Colonic mucosa (tissue), 4 donors: ENCODE data around the gene IL26. TPM values are rescaled to one million over a fixed set of nuclear protein-coding genes. Genes with fewer than 3 reads are reported as not detected.

ENCODE experiments used
- DNase-seq: peaks from one replicate; pipeline ENCODE4 v3.0.0-alpha.2; 2020
- H3K27ac ChIP-seq: fragments of 200-600 bp; one replicate; pipeline ENCODE4 v1.8.0; 2021
- H3K27me3 ChIP-seq: fragments of 200-600 bp; one replicate; pipeline ENCODE4 v1.8.0; 2021
- H3K36me3 ChIP-seq: fragments of 200-600 bp; one replicate; pipeline ENCODE4 v1.8.0; 2021
- H3K4me1 ChIP-seq: fragments of 200-600 bp; one replicate; pipeline ENCODE4 v1.8.0; 2021; ENCODE audit warnings: mild to moderate bottlenecking
- H3K4me3 ChIP-seq: fragments of 200-600 bp; one replicate; pipeline ENCODE4 v1.8.0; 2021
- H3K9ac ChIP-seq, 2 donors: one replicate each; pipeline ENCODE4 v1.7.0; 2013; ENCODE audit warnings: control low read depth in 2 of 2, low read depth in 2 of 2, low read length in 2 of 2
- H3K9me3 ChIP-seq: fragments of 200-600 bp; one replicate; pipeline ENCODE4 v1.8.0; 2021
- CTCF ChIP-seq: fragments of 200-600 bp; IDR thresholded peaks from one replicate; pipeline ENCODE4 v1.8.0; 2022; ENCODE audit warnings: antibody characterized with exemption, mild to moderate bottlenecking
- intact Hi-C: fragments of 100-400 bp; cut with DNase I; formaldehyde crosslinking; loops from one replicate; pipeline ENCODE4 v1.14.1; 2022
- total RNA-seq, 2 donors: library from RNA; stranded (reverse); fragmentation: NEBNext Ultra II Directional in 1 of 2; extraction: Animal tissue kit (Norgen Biotek cat#: 25700) in 1 of 2; gene quantifications; one replicate each; pipeline ENCODE4 v1.2.1, GENCODE V29; 2021
- donor health status: healthy.
- donor health status: DM: no; HTN: no; CAD: no.
- donor health status: DM: no; HTN: no; CAD: no.

The IL26 gene
- total RNA-seq, 2 donors from 2014 or later, result not detected

GRCh38 chr12:68158432-68158831 lies 67.2 kb downstream of the IL26 start:
- peak; percentile 22 for TF ChIP-seq CTCF
- no peaks in the 10 kb centered on the region for H3K9me3 ChIP-seq

GRCh38 chr12:68157380-68157779 lies 68.2 kb downstream of the IL26 start:
- H3K9ac ChIP-seq, result no peak overlapping the region
- no peaks in the 10 kb centered on the region for H3K27me3 ChIP-seq
- DNase-seq, result no peak
- intact Hi-C loops, result no loop called here
- H3K27ac ChIP-seq, result no peak overlapping the region
- no peaks in the 10 kb centered on the region for H3K36me3 ChIP-seq
- no peak overlapping the region for H3K4me3 ChIP-seq
- no peak for TF ChIP-seq CTCF
- no peaks in the 10 kb centered on the region for H3K9me3 ChIP-seq
- no peaks in the 10 kb centered on the region for H3K4me1 ChIP-seq

More at GRCh38 chr12:68158432-68158831, 67.2 kb downstream of the IL26 start:
- Histone ChIP-seq H3K4me1 (no peaks in the 10 kb centered on the region), H3K9ac (no peak overlapping the region), H3K27ac (no peak overlapping the region), H3K36me3 (no peaks in the 10 kb centered on the region), H3K4me3 (no peak overlapping the region), H3K27me3 (no peaks in the 10 kb centered on the region)
- no peak for DNase-seq
- intact Hi-C loops, result no loop called here

- DNase-seq, result no peak
- H3K36me3 ChIP-seq, result no peaks in the 10 kb centered on the region
- H3K4me1 ChIP-seq, result no peaks in the 10 kb centered on the region
- intact Hi-C loops, result no loop called here
- no peaks in the 10 kb centered on the region for H3K27me3 ChIP-seq
- H3K27ac ChIP-seq, result no peak overlapping the region
- no peak overlapping the region for H3K4me3 ChIP-seq
- no peaks in the 10 kb centered on the region for H3K9me3 ChIP-seq
- TF ChIP-seq CTCF, result no peak
- H3K9ac ChIP-seq, result no peak overlapping the region
These were observed 69.0 kb downstream of the IL26 start for GRCh38 chr12:68156636-68157035.

- no peaks in the 10 kb centered on the region for H3K9me3 ChIP-seq
- no peak overlapping the region for H3K4me3 ChIP-seq
- no peaks in the 10 kb centered on the region for H3K4me1 ChIP-seq
- no peak overlapping the region for H3K27ac ChIP-seq
- H3K27me3 ChIP-seq, result no peaks in the 10 kb centered on the region
- H3K9ac ChIP-seq, result no peak overlapping the region
- intact Hi-C loops, result no loop called here
- H3K36me3 ChIP-seq, result no peaks in the 10 kb centered on the region
- no peak for DNase-seq
- no peak for TF ChIP-seq CTCF
These were observed 70.8 kb downstream of the IL26 start for GRCh38 chr12:68154779-68155178.

Other genes with a start within 250 kb of the IL26 start
- gene IFNG-AS1, start 236.4 kb downstream of the IL26 start, total RNA-seq, result not detected
- gene IFNG, start 66.1 kb downstream of the IL26 start, total RNA-seq, result 1 to 10 TPM in 1 of 2 donors, not detected in 1; 1.1 TPM
- gene IL22, start 27.8 kb upstream of the IL26 start, total RNA-seq, result not detected
- gene MDM1, start 106.6 kb upstream of the IL26 start, total RNA-seq, result 10 to 100 TPM in 1 of 2 donors, 1 to 10 TPM in 1; 7.7 to 12.0 TPM